OCI-LY1 (cell line): ENCODE data around the gene HMGB4.

ENCODE experiments used
- H2AFZ ChIP-seq: fragments of 200-600 bp; sonication (generic), shearing (Covaris generic); 2 replicates; pipeline ENCODE4 v1.6.0; 2014; ENCODE audit warnings: antibody characterized with exemption, mild to moderate bottlenecking, low read length
- H3F3A ChIP-seq: fragments of 200-600 bp; sonication (generic), shearing (Covaris generic); 2 replicates; pipeline ENCODE4 v1.6.0; 2014; ENCODE audit warnings: mild to moderate bottlenecking, antibody characterized with exemption, low read length, moderate library complexity; ENCODE audit not compliant: insufficient read depth
- H3K27ac ChIP-seq: fragments of 200-600 bp; sonication (generic); 2 replicates; pipeline ENCODE4 v1.5.1; 2014; ENCODE audit warnings: low read length, mixed run types, mild to moderate bottlenecking, low read depth; ENCODE audit not compliant: poor library complexity, severe bottlenecking
- H3K27me3 ChIP-seq: fragments of 200-600 bp; sonication (generic); 2 replicates; pipeline ENCODE4 v1.6.0; 2014; ENCODE audit warnings: antibody characterized with exemption, mild to moderate bottlenecking, low read length, moderate library complexity; ENCODE audit not compliant: insufficient read depth
- H3K36me3 ChIP-seq: fragments of 200-600 bp; sonication (generic); 2 replicates; pipeline ENCODE4 v1.6.1; 2014; ENCODE audit warnings: mild to moderate bottlenecking, antibody characterized with exemption, low read length, moderate library complexity, mixed read lengths; ENCODE audit not compliant: insufficient read depth
- H3K4me1 ChIP-seq: fragments of 200-600 bp; sonication (generic); 2 replicates; pipeline ENCODE4 v1.5.1; 2014; ENCODE audit warnings: mild to moderate bottlenecking, low read length, moderate library complexity; ENCODE audit not compliant: insufficient read depth, severe bottlenecking
- H3K4me2 ChIP-seq: fragments of 200-600 bp; sonication (generic), shearing (Covaris generic); 2 replicates; pipeline ENCODE4 v1.6.1; 2014; ENCODE audit warnings: low read length
- H3K4me3 ChIP-seq: fragments of 200-600 bp; sonication (generic); 2 replicates; pipeline ENCODE4 v1.5.1; 2014; ENCODE audit warnings: low read length, low read depth, mild to moderate bottlenecking, mixed read lengths; ENCODE audit not compliant: poor library complexity, severe bottlenecking
- H3K79me2 ChIP-seq: fragments of 200-600 bp; shearing (Covaris generic); 2 replicates; pipeline ENCODE4 v1.6.1; 2016; ENCODE audit warnings: mixed run types, low read length, mixed read lengths; ENCODE audit not compliant: insufficient read depth
- H3K9ac ChIP-seq: fragments of 200-600 bp; sonication (generic), shearing (Covaris generic); 2 replicates; pipeline ENCODE4 v1.6.1; 2014; ENCODE audit warnings: mild to moderate bottlenecking, low read length, mixed read lengths
- H3K9me2 ChIP-seq: fragments of 200-600 bp; sonication (generic), shearing (Covaris generic); 2 replicates; pipeline ENCODE4 v1.6.1; 2014; ENCODE audit warnings: low read depth, mild to moderate bottlenecking, low read length, mixed read lengths
- H3K9me3 ChIP-seq: fragments of 200-600 bp; shearing (Covaris generic); 2 replicates; pipeline ENCODE4 v1.6.1; 2014; ENCODE audit warnings: low read length, mixed read lengths
- H4K20me1 ChIP-seq: fragments of 200-600 bp; sonication (generic), shearing (Covaris generic); 2 replicates; pipeline ENCODE4 v1.6.0; 2016; ENCODE audit warnings: mild to moderate bottlenecking, low read length; ENCODE audit not compliant: insufficient read depth
- CTCF ChIP-seq: fragments of 200-600 bp; sonication (generic), shearing (Covaris generic); IDR thresholded peaks from 2 replicates; pipeline ENCODE4 v1.5.1; 2017; ENCODE audit warnings: mild to moderate bottlenecking, antibody characterized with exemption, low read length, moderate library complexity, mixed read lengths
- EZH2 ChIP-seq: fragments of 200-600 bp; sonication (generic), shearing (Covaris generic); IDR thresholded peaks from 2 replicates; pipeline ENCODE4 v1.8.0; 2017; ENCODE audit warnings: borderline replicate concordance, mixed run types, mild to moderate bottlenecking, antibody characterized with exemption, low read length, moderate library complexity, mixed read lengths

HMGB4 gene

GRCh38 chr1:33905241-33905640, 41.4 kb downstream of the HMGB4 start:
- Histone ChIP-seq H3K9me2 (no peaks in the 10 kb centered on the region), H3F3A (no peaks in the 10 kb centered on the region), H3K9ac (no peak overlapping the region), H3K4me2 (no peak overlapping the region), H3K79me2 (no peaks in the 10 kb centered on the region), H3K4me1 (no peaks in the 10 kb centered on the region), H2AFZ (no peak overlapping the region), H3K27ac (no peak overlapping the region), H4K20me1 (no peaks in the 10 kb centered on the region), H3K27me3 (no peaks in the 10 kb centered on the region; the same call in 1 of the 2 replicates), H3K36me3 (no peaks in the 10 kb centered on the region), H3K4me3 (no peak overlapping the region), H3K9me3 (no peaks in the 10 kb centered on the region)
- TF ChIP-seq EZH2 (no peak), CTCF (no peak)

- Histone ChIP-seq H3K36me3 (no peaks in the 10 kb centered on the region), H3K4me1 (no peaks in the 10 kb centered on the region), H3K4me3 (no peak overlapping the region), H2AFZ (no peak overlapping the region), H3K9me3 (no peaks in the 10 kb centered on the region), H3K27me3 (no peaks in the 10 kb centered on the region; the same call in 1 of the 2 replicates), H3K27ac (no peak overlapping the region), H3F3A (no peaks in the 10 kb centered on the region), H3K79me2 (no peaks in the 10 kb centered on the region), H3K9me2 (no peaks in the 10 kb centered on the region), H3K9ac (no peak overlapping the region), H3K4me2 (no peak overlapping the region), H4K20me1 (no peaks in the 10 kb centered on the region)
- TF ChIP-seq CTCF: no peak
- TF ChIP-seq EZH2: no peak
These were observed 42.3 kb downstream of the HMGB4 start for GRCh38 chr1:33906156-33906555.

GRCh38 chr1:33908324-33908956, 44.6 kb downstream of the HMGB4 start:
- no peaks in the 10 kb centered on the region for H3K9me3 ChIP-seq
- H3K27ac ChIP-seq: no peak overlapping the region
- no peaks in the 10 kb centered on the region for H3K36me3 ChIP-seq
- H3K4me2 ChIP-seq: no peak overlapping the region
- no peak overlapping the region for H3K4me3 ChIP-seq
- no peak for TF ChIP-seq CTCF
- no peak for TF ChIP-seq EZH2
- H3K9ac ChIP-seq: no peak overlapping the region
- no peaks in the 10 kb centered on the region for H3K79me2 ChIP-seq
- no peaks in the 10 kb centered on the region for H3K9me2 ChIP-seq
- H3F3A ChIP-seq: no peaks in the 10 kb centered on the region
- H3K4me1 ChIP-seq: no peaks in the 10 kb centered on the region
- H3K27me3 ChIP-seq: no peaks in the 10 kb centered on the region; the same call in 1 of the 2 replicates
- no peaks in the 10 kb centered on the region for H4K20me1 ChIP-seq
- H2AFZ ChIP-seq: no peak overlapping the region
